HepG2 (cell line): ENCODE data around the gene NME4. TPM values are rescaled to one million over a fixed set of nuclear protein-coding genes. Genes with fewer than 3 reads are reported as not detected.
A peak's percentile ranks its signal among the peaks of the same experiment; 100 is the strongest.

Source experiments
- ARHGAP35 ChIP-seq: sonication (generic); formaldehyde crosslinking; IDR thresholded peaks from 2 replicates; pipeline ENCODE4 v1.9.0; 2022; ENCODE audit warnings: mild to moderate bottlenecking, inconsistent platforms, moderate library complexity, missing genetic modification reagents, borderline replicate concordance
- BRD4 ChIP-seq: sonication (generic); formaldehyde crosslinking; IDR thresholded peaks from 2 replicates; pipeline ENCODE4 v1.4.0; 2020; ENCODE audit warnings: missing genetic modification reagents
- EHMT2 ChIP-seq: fragments of 200-600 bp; sonication (generic); IDR thresholded peaks from 2 replicates; pipeline ENCODE4 v1.7.0; 2017; ENCODE audit warnings: antibody characterized with exemption, low read depth, low read length, borderline replicate concordance
- HOXA3 ChIP-seq: sonication (generic); formaldehyde crosslinking; IDR thresholded peaks from 2 replicates; pipeline ENCODE4 v1.5.0; 2020; ENCODE audit warnings: missing genetic modification reagents
- KLF6 ChIP-seq: IDR thresholded peaks from 2 replicates; pipeline ENCODE4 v1.8.0; 2016; ENCODE audit warnings: missing biosample characterization, missing genetic modification reagents
- NFAT5 ChIP-seq: sonication (generic); formaldehyde crosslinking; IDR thresholded peaks from 2 replicates; pipeline ENCODE4 v1.4.0; 2020; ENCODE audit warnings: missing genetic modification reagents
- NONO ChIP-seq, 2 experiments: fragments of 450-650 bp in 1 of 2; sonication (generic) in 1 of 2; formaldehyde crosslinking in 1 of 2; IDR thresholded peaks in 1 of 2; conservative IDR thresholded peaks in 1 of 2; 2 replicates each; pipeline versions ENCODE4 v1.6.1 to v1.8.0; 2017 to 2022; ENCODE audit warnings: mild to moderate bottlenecking in 1 of 2, missing genetic modification reagents in 1 of 2, moderate library complexity in 1 of 2
- NRL ChIP-seq: sonication (generic); formaldehyde crosslinking; IDR thresholded peaks from 2 replicates; pipeline ENCODE4 v1.5.0; 2020; ENCODE audit warnings: missing genetic modification reagents, mild to moderate bottlenecking, moderate library complexity, borderline replicate concordance
- RBM22 ChIP-seq: fragments of 200-400 bp; formaldehyde crosslinking; optimal IDR thresholded peaks from 2 replicates; pipeline ENCODE3; 2017; ENCODE audit warnings: mild to moderate bottlenecking, low read length, moderate library complexity
- RNF219 ChIP-seq: sonication (generic); formaldehyde crosslinking; IDR thresholded peaks from 2 replicates; pipeline ENCODE4 v1.5.0; 2020; ENCODE audit warnings: mild to moderate bottlenecking, missing genetic modification reagents
- SALL1 ChIP-seq: sonication (generic); formaldehyde crosslinking; IDR thresholded peaks from 2 replicates; pipeline ENCODE4 v1.8.0; 2022; ENCODE audit warnings: mild to moderate bottlenecking, missing genetic modification reagents
- SNAPC2 ChIP-seq: sonication (generic); formaldehyde crosslinking; IDR thresholded peaks from 2 replicates; pipeline ENCODE4 v1.8.1; 2022; ENCODE audit warnings: mild to moderate bottlenecking, missing genetic modification reagents
- THAP11 ChIP-seq: IDR thresholded peaks from 2 replicates; pipeline ENCODE4 v1.6.1; 2016; ENCODE audit warnings: missing biosample characterization, missing genetic modification reagents
- ZNF530 ChIP-seq: sonication (generic); formaldehyde crosslinking; IDR thresholded peaks from 2 replicates; pipeline ENCODE4 v1.5.0; 2020; ENCODE audit warnings: low read depth, mild to moderate bottlenecking, missing genetic modification reagents
- ZNF567 ChIP-seq: sonication (generic); formaldehyde crosslinking; IDR thresholded peaks from 2 replicates; pipeline ENCODE4 v1.8.1; 2023; ENCODE audit warnings: mild to moderate bottlenecking, missing genetic modification reagents, borderline replicate concordance
- ZNF747 ChIP-seq: sonication (generic); formaldehyde crosslinking; IDR thresholded peaks from 2 replicates; pipeline ENCODE4 v1.8.1; 2023; ENCODE audit warnings: missing genetic modification reagents, mild to moderate bottlenecking, borderline replicate concordance
- ZNF883 ChIP-seq: sonication (generic); formaldehyde crosslinking; IDR thresholded peaks from 2 replicates; pipeline ENCODE4 v1.5.1; 2020; ENCODE audit warnings: mild to moderate bottlenecking, missing genetic modification reagents; ENCODE audit errors: not compliant biosample characterization
- ZNF891 ChIP-seq: sonication (generic); formaldehyde crosslinking; IDR thresholded peaks from 2 replicates; pipeline ENCODE4 v1.5.0; 2020; ENCODE audit warnings: mild to moderate bottlenecking, missing genetic modification reagents
- ZSCAN12 ChIP-seq: sonication (generic); formaldehyde crosslinking; IDR thresholded peaks from 2 replicates; pipeline ENCODE4 v1.9.0; 2021; ENCODE audit warnings: mild to moderate bottlenecking, missing genetic modification reagents
- polyA plus RNA-seq, 8 experiments: library from polyadenylated mRNA; depleted of rRNA in 3 of 8; stranded (reverse) in 7 of 8; unstranded in 1 of 8; fragments of >200 nt; fragmentation: Illumina TruSeq in 4 of 8; extraction: Trizol in 4 of 8; gene quantifications; 2 replicates each; pipeline versions ENCODE4 v1.2.1 to v1.2.3, GENCODE V29; 2011 to 2016; ENCODE audit warnings: low read depth in 4 of 8, missing spikeins in 1 of 8, mixed read lengths in 1 of 8; ENCODE audit not compliant: insufficient read depth in 1 of 8
- total RNA-seq, 5 experiments: library from RNA; depleted of rRNA; stranded (reverse); fragments of >200 nt; fragmentation: Illumina TruSeq; extraction: Trizol; gene quantifications; 2 replicates each; pipeline ENCODE4 v1.2.3, GENCODE V29; 2016; ENCODE audit warnings: low read depth in 1 of 5
- TF ChIP-seq, protein P1 (sequence below): sonication (generic); formaldehyde crosslinking; conservative IDR thresholded peaks from 2 replicates; pipeline ENCODE4 v1.8.0; 2022; ENCODE audit warnings: low read depth, missing genetic modification reagents

Gene NME4
- total and polyA plus RNA-seq, 2 of the 13 experiments (the other 11 are each of a cell fraction or from before 2014, with no cell fraction given), result 121 to 263 TPM

- TF ChIP-seq NFAT5 (CRISPR knock-in tag), result peak; percentile 61
- no peak for TF ChIP-seq SNAPC2
- peak; percentile 54; the same call in 1 of the 2 replicates for TF ChIP-seq BRD4 (CRISPR knock-in tag)
- peak; percentile 68 for TF ChIP-seq RBM22
- peak; percentile 67 for TF ChIP-seq THAP11
- TF ChIP-seq ZNF567, result no peak; the same call in 1 of the 2 replicates
- TF ChIP-seq ZNF747 (CRISPR knock-in tag), result peak; percentile 90
- TF ChIP-seq ARHGAP35 (CRISPR knock-in tag), result no peak
- peak; percentile 69 for TF ChIP-seq SALL1
- TF ChIP-seq NRL (CRISPR knock-in tag), result 0 out of 2 replicates have a peak, but pooled peaks have one; percentile 53
- no peak for TF ChIP-seq RNF219 (CRISPR knock-in tag)
- 0 out of 2 replicates have a peak, but pooled peaks have one; percentile 39 for TF ChIP-seq ZNF891 (CRISPR knock-in tag)
- TF ChIP-seq NONO (IDR thresholded peaks at IDR 0.05), result no peak
- peak; percentile 74; the same call in 1 of the 2 replicates for TF ChIP-seq NONO (CRISPR knock-in tag; conservative IDR thresholded peaks at IDR 0.05)
- TF ChIP-seq ZNF883 (CRISPR knock-in tag), result peak; percentile 70
- TF ChIP-seq ZNF530 (CRISPR knock-in tag), result no peak
- TF ChIP-seq KLF6 (CRISPR knock-in tag), result no peak; the same call in 1 of the 2 replicates
- TF ChIP-seq, protein P1, sequence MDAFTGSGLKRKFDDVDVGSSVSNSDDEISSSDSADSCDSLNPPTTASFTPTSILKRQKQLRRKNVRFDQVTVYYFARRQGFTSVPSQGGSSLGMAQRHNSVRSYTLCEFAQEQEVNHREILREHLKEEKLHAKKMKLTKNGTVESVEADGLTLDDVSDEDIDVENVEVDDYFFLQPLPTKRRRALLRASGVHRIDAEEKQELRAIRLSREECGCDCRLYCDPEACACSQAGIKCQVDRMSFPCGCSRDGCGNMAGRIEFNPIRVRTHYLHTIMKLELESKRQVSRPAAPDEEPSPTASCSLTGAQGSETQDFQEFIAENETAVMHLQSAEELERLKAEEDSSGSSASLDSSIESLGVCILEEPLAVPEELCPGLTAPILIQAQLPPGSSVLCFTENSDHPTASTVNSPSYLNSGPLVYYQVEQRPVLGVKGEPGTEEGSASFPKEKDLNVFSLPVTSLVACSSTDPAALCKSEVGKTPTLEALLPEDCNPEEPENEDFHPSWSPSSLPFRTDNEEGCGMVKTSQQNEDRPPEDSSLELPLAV, result peak; percentile 5; the same call in 1 of the 2 replicates
- TF ChIP-seq ZSCAN12 (CRISPR knock-in tag), result no peak
- TF ChIP-seq HOXA3, result peak; percentile 35
- TF ChIP-seq EHMT2, result no peak
Observed at GRCh38 chr16:401468-402348, 4.7 kb downstream of the NME4 start, which contains the start of gene DECR2 (continued).
